HG03097 (cell line): Measurements from ENCODE around the gene ZDHHC4.

Experiments used
- ATAC-seq: cut with Tn5 transposase; IDR thresholded peaks from one replicate; pipeline ENCODE4 v1.9.1; 2021; ENCODE audit not compliant: unreplicated experiment, low FRiP score

The ZDHHC4 gene

DNA sequence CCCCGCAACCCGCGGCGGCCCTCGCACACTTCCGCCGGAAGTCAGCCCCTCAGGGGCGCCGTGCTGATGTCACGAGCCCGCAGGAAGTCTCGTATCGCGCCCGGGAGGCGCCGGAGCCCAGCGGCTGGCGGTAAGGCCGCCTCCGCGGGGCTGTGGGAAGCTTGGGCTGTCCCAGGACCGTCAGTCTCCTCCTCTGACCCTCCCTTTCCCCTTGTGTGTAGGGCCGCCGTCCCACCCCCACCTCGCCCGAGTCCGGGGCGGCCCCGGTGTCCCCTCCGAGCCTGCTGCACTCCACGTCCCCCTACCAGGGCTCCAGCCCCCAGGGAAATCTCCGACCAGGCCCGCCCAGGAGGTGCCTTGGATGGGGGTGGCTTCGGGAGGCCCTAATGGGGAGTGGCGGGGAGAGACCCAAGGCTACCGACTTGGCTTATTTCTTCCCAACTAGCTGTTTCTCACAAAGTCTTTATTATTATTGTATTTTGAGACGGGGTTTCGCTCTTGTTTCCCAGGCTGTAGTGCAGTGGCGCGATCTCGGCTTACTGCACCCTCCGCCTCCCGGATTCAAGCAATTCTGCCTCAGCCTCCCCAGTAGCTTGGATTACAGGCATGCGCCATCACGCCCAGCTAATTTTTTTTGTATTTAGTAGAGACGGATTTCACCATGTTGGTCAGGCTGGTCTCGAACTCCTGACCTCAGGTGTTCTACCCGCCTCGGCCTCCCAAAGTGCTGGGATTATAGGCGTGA, at the start of gene ZDHHC4:
Gene ZDHHC4, plus strand, starts transcription at position 86 of the 745 bp plus-strand sequence. CDS start 3,108 bp downstream, outside the sequence.
- ATAC-seq = peak; percentile 93

DNA sequence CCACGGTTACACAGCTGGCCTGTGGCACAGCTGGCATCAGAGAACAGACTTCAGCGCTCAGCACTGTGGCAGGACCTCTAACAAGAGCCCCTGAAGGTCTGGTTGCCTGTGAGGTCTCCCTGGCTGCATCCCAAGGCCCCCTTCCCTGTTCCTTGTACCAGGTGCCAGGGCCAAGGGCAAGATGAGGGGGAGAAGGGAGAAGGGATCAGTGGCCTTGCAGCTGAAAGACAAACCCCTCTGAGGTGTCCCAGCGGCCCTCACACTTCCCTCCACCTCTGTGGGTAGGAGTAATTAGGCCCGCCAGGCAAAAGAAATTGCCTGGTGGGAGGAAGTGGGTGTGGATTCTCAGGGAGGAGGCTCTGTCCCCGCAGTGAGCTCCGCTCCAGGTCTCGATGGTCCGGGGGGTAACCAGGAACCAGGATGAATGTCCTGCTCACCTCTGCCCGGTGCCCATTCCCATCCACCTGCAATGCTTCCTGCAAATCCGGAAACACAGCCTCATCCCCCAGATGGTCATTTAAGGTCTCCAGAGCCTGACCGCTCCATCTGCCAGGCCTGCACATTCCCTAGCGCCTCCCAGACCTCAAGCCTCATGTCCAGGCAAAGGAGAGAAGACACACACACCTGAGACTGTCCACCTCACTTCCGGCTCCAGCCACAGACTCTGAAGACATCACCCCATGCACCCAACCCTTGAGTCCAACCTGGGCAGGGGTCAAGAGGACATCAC, 48.7 kb upstream of the ZDHHC4 start:
- ATAC-seq = no peak

DNA sequence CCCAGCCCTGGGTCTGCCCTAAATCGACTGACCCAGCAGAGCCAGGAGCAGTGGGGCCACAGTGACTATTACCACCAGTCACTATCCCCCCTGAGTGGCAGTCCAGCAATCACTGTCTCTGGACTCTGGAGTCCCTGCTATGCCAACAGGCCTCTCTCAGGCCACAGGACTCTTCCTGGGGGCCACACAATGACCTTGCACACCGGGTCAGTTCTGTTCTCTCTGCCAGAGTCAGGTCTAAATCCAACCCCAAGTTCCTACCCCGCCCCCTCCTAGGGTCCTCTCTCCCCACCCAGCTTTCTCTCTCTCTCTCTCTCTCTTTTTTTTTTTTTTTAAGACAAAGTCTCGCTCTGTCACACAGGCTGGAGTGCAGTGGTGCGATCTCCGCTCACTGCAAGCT, 47.6 kb upstream of the ZDHHC4 start:
- ATAC-seq = no peak

DNA sequence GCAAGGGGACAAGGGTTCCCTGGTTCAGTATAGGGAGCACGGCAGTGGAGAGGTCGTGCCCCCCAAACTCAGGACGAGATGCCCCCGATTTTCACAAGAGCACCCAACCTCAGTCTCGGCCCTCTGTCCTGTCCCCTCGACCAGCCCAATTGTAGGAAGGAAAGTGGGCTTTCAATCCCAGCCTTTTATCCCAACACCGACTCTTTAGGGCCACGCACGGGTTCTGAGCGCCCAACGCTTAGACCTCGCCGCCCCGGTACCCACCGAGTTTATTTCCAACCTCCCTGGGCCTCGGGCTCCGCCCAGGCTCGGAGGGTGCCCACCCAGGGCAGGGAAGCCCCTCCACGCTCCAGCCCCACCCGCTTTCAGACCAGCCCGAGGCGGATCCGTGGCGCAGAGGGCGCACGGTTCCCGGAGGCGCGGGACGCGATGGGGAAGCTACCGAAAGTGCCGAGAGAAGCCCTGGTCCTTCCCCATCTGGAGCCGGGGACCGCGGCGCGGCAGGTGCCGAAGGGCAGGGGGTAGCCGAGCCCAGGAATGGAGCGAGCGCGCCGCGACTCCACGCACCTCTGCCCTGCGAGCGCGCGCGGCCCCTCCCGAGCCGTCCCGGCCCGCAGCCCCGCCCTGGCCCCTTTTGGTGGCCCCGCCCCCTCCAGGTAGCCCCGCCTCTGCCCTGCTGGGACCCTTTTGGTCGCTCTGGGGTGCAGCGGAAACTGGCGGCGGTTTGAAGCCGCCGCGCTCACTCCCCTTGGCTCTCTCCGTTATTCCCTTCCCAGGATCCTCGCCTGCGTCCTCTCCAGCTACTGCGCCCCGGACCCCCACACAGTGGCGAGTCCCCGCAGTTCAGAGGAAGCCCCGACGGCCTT, 46.4 kb upstream of the ZDHHC4 start:
- no peak for ATAC-seq

DNA sequence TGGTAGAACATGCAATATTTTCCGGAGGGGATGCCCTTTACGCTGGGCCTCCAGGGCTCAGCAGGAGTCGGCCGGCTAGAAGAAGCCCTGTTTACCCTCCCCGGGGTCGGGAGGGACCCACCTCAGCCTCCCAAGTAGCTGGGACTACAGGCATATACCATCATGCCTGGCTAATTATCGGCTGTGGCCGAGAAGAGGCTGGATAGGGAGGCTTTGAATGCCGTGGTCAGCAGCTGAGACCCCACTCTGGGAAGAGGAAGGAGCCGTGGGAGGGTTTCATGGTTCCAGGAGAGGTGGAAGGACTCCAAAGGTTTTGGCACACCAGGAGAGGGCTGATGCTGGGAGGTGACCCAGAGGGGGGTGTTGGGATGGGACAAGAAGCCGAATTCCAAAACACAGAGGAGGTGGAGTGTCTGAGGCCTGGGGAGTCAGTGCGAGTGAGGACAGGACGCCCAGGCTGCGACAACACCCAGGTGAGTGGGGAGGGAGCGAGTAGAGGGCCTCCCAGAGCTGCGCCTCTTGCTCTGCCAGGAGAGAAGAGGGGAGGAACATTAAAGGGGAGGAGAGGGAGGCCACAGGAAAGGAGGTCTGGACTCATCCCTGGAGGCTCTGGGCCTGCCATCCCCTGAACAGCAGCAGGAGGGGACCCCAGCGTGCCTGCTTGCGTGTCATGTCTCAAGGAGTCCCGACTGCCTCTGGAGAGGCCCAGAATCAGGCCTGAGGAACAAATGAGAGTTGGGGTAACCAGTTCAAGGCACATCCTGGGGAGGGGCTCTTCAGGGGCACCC, 45.6 kb upstream of the ZDHHC4 start:
- ATAC-seq = no peak

DNA sequence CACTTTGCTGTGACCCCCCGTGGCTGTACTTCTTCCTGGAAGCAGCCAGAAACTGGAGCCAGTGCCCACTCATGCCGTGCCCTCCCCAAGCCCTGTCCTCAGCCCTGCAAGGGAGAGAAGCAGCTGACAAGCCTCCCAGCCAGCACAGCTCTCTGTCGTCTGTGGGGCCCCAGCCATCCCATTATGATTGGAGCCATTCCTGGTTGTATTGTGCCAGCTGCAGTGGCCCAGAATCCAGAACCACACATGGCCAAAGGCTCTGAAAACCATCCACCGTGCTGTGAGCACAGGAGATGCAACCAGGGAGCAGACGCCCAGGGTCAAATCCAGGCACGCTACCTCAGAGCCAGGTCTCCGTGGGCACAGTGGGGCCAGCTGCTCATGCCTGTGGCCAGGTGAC, 44.7 kb upstream of the ZDHHC4 start:
- no peak for ATAC-seq

DNA sequence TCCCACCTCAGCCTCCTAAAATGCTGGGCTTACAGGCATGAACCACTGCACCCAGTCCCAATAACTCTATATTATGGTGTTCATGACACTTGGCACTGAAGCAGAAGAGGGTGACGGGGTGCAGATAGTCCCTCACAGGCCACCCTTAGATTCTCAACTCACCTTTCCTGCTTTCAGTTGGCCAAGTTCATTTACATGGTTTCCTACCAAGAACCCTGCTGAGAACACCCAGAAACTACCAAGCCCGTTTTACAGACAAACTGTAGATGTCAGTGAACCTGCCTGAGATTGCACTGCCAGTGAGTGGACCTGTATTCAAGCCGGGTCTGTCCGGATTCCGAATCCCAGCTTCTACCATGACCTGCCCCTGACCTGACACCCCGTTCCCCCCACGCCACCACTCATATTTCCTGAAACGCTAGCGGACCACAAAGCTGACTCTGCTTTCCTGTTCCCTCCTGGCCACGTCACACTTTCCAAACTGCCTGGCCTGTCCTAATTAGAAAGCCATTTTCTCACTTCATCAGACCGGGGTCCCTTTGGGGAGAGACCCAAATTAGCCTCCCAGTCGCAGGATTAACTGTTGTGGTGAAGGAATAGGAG, 43.3 kb upstream of the ZDHHC4 start:
- ATAC-seq = no peak

DNA sequence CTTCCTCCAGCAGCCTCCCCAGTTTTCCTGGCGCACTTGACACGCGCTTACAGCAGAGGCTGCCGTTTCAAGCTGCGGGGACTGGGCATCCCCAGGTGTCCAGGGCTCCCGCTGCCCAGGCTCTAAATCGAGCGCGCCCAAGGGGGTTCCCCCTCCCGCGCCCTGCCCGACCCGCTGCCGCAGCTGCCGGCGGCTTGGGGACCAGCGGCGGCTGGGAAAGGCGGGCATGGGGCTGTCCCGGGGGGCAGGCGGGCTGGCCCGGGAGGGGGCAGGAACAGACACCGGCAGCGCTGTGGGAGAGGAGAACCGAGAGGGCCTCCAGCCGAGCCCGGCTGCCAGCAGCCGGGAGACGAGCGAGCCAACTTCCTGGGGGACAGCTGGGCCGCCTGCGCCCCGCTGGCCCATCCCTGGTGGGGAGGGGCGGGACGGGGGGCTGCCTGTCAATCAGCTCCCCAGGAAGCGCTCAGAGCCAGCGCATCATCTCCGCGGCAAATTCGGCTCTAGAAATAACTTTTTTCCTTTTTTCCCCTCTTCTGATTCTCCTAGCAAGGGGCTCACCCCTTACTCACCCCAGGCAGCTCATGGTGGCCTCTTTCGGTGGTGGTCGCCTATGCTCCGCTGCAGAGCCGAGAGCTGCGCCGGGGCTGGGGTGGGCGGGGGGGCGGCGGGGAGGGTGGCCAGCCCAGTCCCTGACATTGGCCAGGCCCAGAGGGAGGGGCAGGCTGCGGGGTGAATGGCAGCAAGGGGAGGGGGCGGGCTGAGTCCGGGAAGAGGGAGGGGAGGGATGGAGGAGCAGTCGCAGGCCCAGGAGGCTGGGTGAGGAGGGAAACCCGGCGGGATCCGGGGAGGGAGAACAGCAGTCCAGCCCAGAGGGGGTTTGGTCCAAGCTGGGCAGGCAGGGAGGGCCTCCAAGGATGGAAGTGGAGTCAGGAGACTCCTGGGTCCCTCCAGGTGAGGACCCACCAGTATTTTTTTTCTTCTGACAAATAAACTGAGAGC, 40.7 kb upstream of the ZDHHC4 start:
- no peak for ATAC-seq

DNA sequence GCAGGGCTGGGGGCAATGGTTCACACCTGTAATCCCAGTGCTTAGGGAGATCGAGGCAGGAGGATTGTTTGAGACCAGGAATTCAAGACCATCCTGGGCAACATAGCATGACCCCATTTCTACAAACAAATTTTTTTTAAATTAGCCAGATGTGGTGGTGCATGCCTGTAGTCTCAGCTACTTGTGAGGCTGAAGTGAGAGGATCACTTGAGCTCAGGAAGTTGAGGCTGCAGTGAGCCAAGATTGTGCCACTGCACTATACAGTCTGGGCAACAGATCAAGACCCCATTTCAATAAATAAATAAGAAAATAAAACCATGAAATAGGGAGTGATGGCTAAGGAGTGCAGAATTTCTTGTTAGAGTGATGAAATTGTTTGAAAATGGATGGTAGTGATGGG, 34.9 kb upstream of the ZDHHC4 start:
- no peak for ATAC-seq

DNA sequence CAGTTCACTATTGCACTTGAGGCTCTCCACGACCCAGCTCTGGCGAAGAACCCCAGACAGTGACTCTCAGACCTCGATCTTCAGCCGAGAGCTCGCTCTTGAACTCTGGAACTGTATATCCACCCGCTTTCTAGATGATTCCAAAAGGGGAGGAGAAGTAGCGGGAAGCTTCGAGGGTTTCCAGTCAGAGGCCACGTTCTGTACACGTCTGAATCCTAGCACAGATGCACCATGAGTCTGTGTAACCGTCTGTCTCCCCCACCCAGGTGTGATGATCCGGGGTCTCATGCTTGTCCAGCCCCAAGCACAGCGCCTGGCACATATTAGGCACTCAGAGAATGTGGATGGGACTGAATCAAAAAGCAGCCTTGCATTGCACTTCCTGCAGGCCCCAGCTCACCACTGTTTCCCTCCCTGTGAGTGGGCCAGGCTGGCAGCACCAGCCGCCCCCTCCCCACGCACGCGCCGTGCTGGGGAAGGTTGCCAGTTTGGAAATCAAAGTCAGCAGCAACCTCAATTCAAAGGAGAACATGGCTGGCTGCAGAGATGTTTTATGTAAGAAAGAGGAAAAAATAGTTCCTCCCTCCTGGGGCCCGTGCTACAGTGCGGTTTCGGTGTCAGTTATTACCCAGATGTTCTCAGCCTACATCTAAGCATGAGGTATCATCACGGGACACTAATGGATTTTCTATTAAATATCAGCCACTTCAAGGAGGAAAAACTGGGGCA, 31.7 kb upstream of the ZDHHC4 start:
- no peak for ATAC-seq

DNA sequence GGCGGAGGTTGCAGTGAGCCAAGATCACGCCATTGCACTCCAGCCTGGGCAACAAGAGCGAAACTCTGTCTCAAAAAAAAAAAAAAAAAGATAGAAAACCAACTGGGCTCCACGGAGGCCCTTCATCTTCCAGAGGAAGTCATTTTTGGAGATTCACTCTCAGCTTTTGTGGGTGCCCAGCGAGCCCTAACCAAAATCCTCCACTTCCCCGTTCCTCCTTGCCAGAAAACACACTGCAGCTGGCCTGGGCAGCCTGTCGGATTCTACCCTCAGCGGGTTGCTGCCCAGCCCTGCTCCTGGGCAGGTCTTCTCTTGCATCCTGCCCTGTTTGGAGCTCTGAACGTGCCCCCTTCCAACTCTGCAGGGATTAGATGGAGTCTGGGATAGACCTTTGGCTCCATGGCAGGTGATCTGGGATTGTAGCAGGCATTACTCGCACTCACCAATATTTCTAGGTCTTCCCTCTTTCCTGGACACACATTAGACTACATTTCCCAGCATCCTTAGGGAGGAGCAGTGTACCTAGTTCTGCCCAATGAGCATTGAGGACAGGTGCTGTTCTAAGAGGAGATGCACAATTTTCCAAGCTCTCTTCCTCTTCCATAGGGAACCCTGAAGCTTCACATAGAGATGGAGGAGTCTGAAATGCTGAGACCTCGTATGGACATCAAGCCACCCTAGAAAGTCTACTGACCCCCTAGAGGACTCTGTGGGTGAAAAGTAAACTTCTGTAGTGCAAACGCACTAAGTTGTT, 30.6 kb upstream of the ZDHHC4 start:
- ATAC-seq = no peak

DNA sequence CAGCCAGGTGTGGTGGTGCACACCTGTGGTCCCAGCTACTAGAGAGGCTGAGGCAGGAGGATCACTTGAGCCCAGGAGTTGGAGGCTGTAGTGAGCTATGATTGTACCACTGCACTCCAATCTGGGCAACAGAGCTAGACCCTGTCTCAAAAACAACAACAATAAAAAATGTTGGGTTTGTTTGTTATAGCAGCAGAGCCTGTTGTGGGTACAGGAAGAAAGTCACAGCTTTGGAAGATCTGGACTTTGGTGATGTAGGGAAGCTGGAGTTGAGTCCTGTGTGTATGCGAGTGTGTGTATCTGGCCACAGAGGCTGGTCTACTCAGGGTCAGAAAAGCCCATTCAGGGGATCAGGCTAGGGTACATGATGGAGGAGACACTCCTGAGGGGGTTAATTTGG, 29.9 kb upstream of the ZDHHC4 start:
- ATAC-seq = no peak

DNA sequence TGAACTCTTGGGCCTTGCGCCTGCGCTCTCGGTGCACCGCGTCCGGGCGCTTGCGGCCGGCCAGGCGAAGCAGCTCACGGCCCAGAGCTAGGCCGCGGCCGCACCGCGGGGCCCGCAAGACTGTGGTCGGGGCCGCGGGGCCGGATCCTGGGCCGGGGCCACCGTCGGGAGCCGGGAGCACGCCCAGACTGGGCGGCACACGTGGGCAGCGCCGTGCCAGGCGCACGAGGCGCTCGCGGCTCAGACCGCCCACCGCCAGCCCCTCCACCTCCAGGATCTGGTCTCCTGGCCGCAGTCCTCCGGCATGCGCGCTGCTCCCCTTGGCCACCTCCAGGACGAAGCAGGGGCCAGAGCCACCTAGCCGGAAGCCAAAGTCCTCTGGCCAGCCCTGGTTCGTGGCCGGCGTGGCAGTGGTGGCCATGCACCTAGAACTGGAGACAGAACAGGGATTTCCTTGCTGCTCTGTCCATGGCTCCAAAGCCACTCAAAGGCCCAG, 26.2 kb upstream of the ZDHHC4 start, which contains the start of gene GRID2IP:
Gene GRID2IP, minus strand, starts transcription at position 446 of the 496 bp plus-strand sequence. Its CDS starts 25 bp downstream, at position 421.
- no peak for ATAC-seq

DNA sequence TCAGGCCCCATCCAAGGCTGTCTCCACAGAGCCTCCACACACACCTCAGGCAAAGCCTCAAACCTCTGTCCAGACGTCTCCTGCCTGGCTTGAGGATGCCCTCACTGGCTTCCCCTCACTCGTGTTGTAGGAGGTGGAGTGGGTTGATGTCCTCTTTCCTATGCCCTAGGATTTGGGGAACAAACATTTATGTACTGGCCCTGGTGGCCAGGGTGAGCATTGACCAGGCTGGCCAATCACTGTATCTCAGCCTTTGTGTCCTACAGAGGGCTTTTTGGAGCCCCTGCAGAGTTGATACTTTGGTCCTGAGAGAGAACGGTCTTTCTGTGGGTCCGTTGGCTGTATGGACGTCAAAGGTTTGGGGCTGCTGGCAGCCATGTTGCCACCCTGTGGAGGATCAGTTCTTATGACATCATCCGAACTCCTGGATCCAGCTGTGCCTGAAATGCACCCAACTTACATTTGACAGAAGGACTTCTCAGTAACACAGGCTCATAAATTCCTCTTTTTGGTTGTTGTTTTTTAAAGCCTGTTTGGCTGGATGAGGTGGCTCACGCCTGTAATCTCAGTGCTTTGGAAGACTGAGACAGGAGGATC, 23.7 kb upstream of the ZDHHC4 start:
- no peak for ATAC-seq

DNA sequence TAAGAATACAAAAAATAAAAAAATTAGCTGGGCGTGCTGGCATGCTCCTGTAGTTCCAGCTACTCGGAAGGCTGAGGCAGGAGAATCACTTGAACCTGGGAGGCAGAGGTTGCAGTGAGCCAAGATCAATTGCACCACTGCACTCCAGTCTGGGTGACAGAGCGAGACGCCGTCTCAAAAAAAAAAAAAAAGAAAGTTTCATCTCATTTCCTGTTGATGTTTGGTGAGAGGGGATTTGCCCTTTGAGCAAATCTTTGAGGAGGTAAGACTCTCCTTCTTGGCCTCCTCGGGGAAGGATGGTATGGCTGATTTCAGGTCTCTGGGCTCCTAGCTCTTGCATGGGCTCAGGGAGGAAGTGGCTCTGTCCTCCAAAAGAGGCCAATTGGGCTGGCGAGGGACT, 22.4 kb upstream of the ZDHHC4 start:
- no peak for ATAC-seq

DNA sequence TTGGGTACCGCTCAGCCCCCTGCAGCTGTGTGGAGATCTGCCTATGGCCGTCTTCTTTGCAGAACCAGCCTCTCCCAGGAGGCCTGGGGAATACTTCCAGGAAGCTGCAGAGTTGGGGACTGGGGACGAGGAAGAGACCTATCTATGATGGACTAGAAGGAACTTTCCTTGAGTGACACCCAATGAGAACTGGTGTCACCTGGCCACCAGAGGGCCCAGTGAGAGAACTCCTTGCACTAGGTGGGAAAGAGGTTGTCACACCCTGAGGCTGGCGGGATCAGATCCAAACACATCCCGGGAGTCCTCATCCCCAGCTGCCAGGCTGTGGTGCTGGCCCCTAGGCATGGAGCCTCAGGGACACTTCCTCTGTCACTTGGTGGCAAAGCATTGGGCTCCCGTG, 21.1 kb upstream of the ZDHHC4 start:
- ATAC-seq = no peak

DNA sequence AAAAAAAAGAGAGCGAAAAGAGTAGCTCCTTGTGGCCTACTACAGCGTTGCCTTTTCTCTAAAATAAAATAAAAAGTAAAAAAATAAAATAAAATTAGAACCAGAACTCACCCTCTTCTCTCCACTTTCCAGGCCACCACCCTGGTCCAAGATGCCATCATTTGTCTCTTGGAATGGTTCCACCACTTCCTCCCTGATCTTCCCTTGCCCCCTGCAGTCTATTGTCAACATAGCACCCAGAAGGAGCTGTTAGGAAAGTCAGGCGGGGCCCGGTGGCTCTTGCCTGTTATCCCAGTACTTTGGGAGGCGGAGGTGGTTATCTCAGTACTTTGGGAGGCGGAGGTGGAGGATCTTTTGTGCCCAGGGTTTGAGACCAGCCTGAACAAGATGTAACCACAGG, 18.4 kb upstream of the ZDHHC4 start:
- ATAC-seq = no peak
